Central memory CD4-positive, alpha-beta T cell (primary cell): ENCODE data around the gene IPO13.

Experiments
- DNase-seq: peaks from one replicate; pipeline ENCODE4 v3.0.0; 2022

IPO13 gene

DNA sequence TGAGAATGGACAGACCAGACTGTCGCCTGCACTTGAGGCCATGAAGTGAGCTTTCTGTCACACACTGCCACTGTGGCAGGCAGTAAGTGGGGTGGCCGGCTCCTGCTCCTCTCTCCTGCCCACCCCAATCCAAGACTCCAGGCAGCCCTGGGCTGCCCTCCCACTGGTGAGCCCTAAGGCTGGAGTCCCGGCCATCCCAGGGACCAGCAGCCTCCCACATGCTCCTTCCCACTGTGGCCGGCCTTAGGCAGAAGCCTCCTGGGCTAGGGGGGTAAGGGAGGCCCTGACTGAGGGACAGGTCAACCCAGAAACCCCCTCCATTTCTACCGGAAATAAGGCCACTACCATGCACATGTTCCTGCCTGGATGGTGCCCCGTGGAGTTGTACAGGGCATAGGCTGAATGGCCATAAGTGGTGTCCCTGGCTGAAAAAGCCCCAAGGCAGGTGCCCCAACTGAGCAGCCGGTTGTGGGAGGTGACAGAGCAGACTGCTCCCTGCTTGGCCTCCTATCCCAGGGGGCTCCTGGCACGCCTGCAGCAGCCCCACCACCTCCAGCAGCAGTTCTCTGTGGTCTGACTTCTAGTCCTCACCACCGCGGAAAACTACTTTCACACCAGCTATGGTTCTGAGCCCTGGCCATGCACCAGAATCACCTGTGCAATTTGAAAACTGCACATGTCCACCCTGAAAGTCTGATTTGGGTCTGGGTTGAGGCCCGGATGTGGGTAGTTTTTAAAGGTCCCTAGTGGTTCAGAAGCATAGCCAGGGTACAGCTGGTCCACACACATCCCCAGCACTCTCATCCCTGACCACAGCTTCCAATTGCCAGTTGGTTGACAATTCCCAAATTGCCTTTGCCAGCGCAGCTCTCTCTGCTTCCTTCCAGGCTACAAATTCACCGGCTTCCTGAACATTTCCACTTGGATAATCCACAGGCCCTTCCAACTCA, 14.8 kb upstream of the IPO13 start:
- DNase-seq = no peak

DNA sequence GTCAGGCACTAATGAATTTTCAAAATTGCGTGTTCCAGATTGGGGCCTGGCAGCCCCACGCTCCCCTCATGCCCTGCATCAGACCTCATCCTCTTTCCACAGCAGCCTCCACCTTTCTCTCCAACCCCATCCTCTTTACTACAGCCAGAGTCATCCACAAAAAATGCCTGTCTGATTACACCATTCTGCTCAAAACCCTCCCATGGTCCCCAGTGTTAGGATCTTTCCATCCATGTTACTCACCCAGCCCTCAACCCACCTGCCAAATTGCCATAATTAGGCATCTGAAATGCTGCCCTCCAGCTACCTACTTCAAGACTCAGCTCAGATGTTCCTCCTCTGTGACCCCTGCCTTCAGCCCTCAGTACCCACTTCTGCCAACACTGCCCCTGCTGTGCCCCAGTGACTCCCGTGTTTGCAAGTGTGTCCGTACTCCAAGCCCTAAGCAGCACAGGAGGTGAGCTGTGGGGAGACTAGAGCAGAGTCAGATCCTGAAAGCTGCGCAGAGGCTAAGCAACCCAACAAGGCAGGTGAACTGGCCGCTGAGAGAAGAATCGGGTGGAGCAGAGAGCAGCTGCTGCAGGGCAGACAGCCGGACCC, 13.9 kb upstream of the IPO13 start:
- DNase-seq = no peak

DNA sequence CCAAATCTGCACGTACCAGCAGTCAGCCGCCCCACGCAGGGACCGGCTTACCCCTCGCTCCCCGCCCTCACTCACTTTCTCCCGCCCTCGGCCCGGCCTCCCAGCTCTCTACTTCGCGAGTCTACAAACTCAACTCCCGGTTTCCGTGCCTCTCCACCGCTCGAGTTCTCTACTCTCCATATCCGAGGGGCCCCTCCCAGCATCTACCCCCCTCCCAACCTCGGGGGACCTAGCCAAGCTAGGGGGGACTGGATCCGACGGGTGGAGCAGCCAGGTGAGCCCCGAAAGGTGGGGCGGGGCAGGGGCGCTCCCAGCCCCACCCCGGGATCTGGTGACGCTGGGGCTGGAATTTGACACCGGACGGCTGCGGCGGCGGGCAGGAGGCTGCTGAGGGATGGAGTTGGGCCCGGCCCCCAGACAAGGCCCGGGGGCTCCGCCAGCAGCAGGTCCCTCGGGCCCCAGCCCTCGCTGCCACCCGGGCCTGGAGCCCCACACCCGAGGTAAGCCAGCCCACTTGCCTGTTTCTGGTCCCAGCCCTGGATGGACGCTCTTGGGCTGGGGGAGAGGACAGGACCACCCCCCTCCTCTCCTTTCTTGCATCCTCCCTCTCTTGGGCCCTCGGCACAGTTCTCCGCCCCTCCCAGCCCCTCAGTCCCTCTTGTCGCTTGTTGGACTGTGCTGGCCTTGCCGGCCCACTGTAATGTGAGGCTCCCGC, 13.2 kb upstream of the IPO13 start, which contains the start of gene ARTN:
Gene ARTN (plus strand): TSS at position 416 of the 715 bp plus-strand sequence. CDS start 1,856 bp downstream, outside the sequence.
- DNase-seq = no peak

- no peak for DNase-seq
Measured at GRCh38 chr1:43934101-43934985, 12.4 kb upstream of the IPO13 start.

- DNase-seq = no peak
Measured at GRCh38 chr1:43934986-43935324, 11.8 kb upstream of the IPO13 start.

GRCh38 chr1:43935711-43936427, 10.9 kb upstream of the IPO13 start:
- no peak for DNase-seq

DNA sequence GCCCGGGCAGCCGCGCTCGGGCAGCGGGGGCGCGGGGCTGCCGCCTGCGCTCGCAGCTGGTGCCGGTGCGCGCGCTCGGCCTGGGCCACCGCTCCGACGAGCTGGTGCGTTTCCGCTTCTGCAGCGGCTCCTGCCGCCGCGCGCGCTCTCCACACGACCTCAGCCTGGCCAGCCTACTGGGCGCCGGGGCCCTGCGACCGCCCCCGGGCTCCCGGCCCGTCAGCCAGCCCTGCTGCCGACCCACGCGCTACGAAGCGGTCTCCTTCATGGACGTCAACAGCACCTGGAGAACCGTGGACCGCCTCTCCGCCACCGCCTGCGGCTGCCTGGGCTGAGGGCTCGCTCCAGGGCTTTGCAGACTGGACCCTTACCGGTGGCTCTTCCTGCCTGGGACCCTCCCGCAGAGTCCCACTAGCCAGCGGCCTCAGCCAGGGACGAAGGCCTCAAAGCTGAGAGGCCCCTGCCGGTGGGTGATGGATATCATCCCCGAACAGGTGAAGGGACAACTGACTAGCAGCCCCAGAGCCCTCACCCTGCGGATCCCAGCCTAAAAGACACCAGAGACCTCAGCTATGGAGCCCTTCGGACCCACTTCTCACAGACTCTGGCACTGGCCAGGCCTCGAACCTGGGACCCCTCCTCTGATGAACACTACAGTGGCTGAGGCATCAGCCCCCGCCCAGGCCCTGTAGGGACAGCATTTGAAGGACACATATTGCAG, 10.2 kb upstream of the IPO13 start:
- DNase-seq = no peak

GRCh38 chr1:43937179-43937865, 9.4 kb upstream of the IPO13 start:
- DNase-seq = no peak

GRCh38 chr1:43938383-43938782, 8.4 kb upstream of the IPO13 start:
- no peak for DNase-seq

DNA sequence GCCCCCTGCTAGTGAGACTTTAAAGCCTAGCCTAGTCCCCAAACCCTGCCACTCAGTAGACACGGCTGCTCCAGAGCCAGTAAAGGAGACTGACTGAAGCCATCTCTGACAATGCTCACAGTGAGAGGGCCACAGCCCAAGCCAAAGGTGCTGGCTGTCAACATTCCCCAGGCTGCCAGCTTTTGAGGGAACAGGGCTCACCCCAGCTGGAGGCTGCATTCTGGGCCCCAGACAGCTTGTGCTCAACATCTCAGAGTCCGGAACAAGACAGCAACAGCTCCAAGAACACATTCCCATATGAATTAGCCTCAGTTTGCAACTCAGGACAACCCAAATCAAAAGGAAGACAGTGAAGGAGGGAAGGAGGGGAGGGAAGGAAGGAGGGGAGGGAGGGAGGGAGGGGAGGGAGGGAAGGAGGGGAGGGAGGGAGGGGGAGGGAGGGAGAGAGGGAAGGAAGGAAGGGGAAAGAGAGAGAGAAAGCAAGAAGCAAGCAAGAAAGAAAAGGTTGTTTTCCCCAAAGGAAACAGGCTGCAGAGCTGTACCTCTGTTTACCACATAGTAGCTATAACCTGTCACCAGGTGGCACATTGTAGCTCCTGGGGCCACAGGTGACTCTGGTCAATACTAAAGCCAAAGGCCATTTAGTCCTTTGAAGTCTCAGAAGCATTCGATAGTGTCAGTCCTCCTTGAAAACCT, 7.7 kb upstream of the IPO13 start:
- no peak for DNase-seq

- DNase-seq = no peak
Measured at GRCh38 chr1:43942411-43942810, 4.3 kb upstream of the IPO13 start.

DNA sequence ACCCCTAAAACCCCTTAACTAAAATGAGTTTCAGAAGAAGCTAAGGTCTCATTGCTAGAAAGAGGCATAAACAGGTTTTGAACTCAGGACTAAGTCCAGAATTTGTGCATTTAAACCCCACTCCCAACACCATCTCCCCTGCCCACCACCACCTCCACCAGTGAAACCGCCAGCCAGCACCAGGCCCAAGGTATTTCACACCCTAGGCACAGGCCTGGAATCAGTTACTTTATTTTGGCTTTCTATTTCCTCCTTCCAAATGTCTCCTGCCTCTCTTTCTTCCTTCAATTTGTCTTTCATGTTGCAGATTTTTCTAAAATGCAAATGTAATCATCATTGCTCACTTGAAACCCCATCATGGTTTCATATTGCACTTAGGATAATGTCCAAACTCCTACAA, 1.9 kb upstream of the IPO13 start:
- DNase-seq = no peak

GRCh38 chr1:43945674-43946235, 995 bp upstream of the IPO13 start:
- no peak for DNase-seq

GRCh38 chr1:43947061-43947873, 517 bp downstream of the IPO13 start:
- DNase-seq = no peak

GRCh38 chr1:43947874-43948437, 1.2 kb downstream of the IPO13 start:
- no peak for DNase-seq

GRCh38 chr1:43949678-43950077, 2.9 kb downstream of the IPO13 start:
- no peak for DNase-seq

DNA sequence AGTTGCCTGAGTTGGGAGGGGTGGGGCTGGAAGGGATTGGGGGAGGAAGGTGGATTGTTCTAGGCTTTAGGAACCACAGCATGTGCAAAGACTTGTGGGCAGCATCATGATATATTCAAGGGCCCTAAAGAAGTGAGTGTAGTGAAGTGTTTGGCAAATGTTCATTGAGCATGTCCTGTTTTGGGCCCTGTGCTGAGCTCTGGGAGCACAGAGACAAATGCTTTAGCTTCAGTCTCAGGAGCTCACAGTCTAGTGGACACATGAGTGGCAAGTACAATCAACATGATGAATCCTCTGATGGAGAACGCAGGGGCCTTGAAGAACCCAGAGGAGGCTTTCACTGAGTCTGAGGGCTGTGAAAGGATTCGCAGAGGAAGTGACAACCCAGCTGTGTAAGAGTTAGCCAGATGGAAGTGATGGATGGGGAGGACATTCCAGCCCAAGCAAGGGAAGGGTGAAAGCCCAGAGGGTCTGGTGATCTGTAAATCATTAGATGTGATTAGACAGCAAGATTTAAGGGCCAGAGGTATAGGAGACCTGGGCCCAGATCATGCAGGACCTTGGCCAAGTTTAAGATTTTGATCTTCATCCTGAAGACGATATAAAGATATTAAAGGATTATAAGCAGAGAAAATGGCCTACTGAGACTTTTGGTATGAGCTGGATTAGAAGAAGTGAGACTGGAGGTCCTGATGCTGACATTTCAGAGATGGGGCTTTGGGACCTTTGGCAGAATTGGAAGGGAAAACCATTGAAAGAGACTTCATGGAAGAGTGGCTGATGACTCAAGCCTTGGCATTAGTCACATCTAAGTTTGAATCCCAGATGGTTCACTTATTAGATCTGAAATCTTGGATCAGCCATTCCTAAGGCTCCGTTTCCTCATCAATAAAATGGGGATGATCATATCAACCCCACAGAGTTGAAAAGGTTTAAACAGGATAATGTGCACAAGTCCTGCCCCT, 4.6 kb downstream of the IPO13 start:
- DNase-seq = no peak
